ENCODE data around the gene OR4K14. TPM values are rescaled to one million over a fixed set of nuclear protein-coding genes. Genes with fewer than 3 reads are reported as not detected.

Gene OR4K14
- total RNA-seq (2012; rRNA removed) (not detected in 2 replicates), polyA plus RNA-seq (2012; rRNA removed) (not detected in 2 replicates), Bru-seq, nascent RNA (not detected), BruChase-seq, experiment 1, labeled RNA remaining after a 6-hour chase (not detected), BruChase-seq, experiment 2, labeled RNA remaining after a 2-hour chase (not detected)
- not detected in 2 replicates for polyA plus RNA-seq (2012; cell fraction: cytosol; rRNA removed)
- polyA plus RNA-seq (2012; cell fraction: nucleus; rRNA removed; ENCODE audit: low replicate concordance): not detected in 2 replicates
- long read RNA-seq: 0 reads

GRCh38 chr14:20019257-20019865 lies at the start of gene OR4K14:
OR4K14 (minus strand) TSS chr14:20019307; CDS start chr14:20015193, 4,114 bp downstream.
- H4K91ac ChIP-seq (ENCODE audit: insufficient read depth, low read depth, low read length): no peak within 1 kb of the TSS
- no peak within 1 kb of the TSS for H4K8ac ChIP-seq (ENCODE audit: low read depth in 2 of 2, low read length in 2 of 2)
- no peak within 1 kb of the TSS for H4K5ac ChIP-seq (ENCODE audit: low read depth, low read length)
- ChIA-PET POLR2A (ENCODE audit: unreplicated experiment) (no interaction called here), CTCF (no interaction called here)
- in situ Hi-C loops (cut with MboI; ENCODE audit: low sequenced_read_pairs): no loop called here
- no peak within 1 kb of the TSS for H2BK15ac ChIP-seq (ENCODE audit: low read depth, low read length)
- H4K20me1 ChIP-seq (ENCODE audit: insufficient read depth, low read length): no peaks in the 10 kb centered on the region
- no peak within 1 kb of the TSS for H2BK120ac ChIP-seq (ENCODE audit: low read depth, low read length)
- dilution Hi-C loops (cut with HindIII; ENCODE audit: low sequenced_read_pairs, unreplicated experiment): no loop called here
- no peak within 1 kb of the TSS for H2AK5ac ChIP-seq (ENCODE audit: low read depth, low read length)
- ATAC-seq (ENCODE audit: low read depth) (no peak), DNase-seq (no peak)
- no peak within 1 kb of the TSS for H2BK20ac ChIP-seq (ENCODE audit: low read depth, low read length)
- no peaks in the 10 kb centered on the region for H3K79me1 ChIP-seq (ENCODE audit: low read depth in 1 of 2, low read length in 2 of 2)
- H2AK9ac ChIP-seq (replicated peaks; ENCODE audit: low read depth, low read length, poor library complexity): no peak within 1 kb of the TSS
- H3K23ac ChIP-seq (ENCODE audit: low read depth, low read length): no peak within 1 kb of the TSS
- no peak within 1 kb of the TSS for H3K4me2 ChIP-seq (ENCODE audit: low read depth, low read length)
- no peak within 1 kb of the TSS for H3K4ac ChIP-seq (ENCODE audit: low read depth, low read length)
- WGBS, 2 experiments (ENCODE audit: extremely low coverage in 2 of 2, insufficient read length in 1 of 2): no CpG with 5 or more reads among the region's 2 CpGs
- no peak within 1 kb of the TSS for H3K56ac ChIP-seq (ENCODE audit: extremely low read depth, insufficient read depth, low read length)
- TF ChIP-seq ELK1 (IDR thresholded peaks at IDR 0.05; ENCODE audit: borderline replicate concordance, low read depth, low read length) (no peak), MAFK (IDR thresholded peaks at IDR 0.05; ENCODE audit: low read depth, low read length) (peak; percentile 56), POLR2A (IDR thresholded peaks at IDR 0.05; ENCODE audit: low read depth, low read length) (no peak), RAD21 (IDR thresholded peaks at IDR 0.05; ENCODE audit: low read length) (no peak), USF2 (IDR thresholded peaks at IDR 0.05; ENCODE audit: low read depth, low read length) (no peak)
- H2BK5ac ChIP-seq (ENCODE audit: low read depth, low read length, poor library complexity, severe bottlenecking): no peak within 1 kb of the TSS
- no TSS peak for BruUV-seq (replicated peaks)
- H3K36me3 ChIP-seq (ENCODE audit: control insufficient read depth, insufficient read depth, low read length): no peaks in the 10 kb centered on the region
- H3K4me1 ChIP-seq (ENCODE audit: control insufficient read depth, insufficient read depth, low read length): no peaks in the 10 kb centered on the region
- no peak within 1 kb of the TSS for H3K9ac ChIP-seq (ENCODE audit: low read depth, low read length)
- no peak within 1 kb of the TSS for H2AFZ ChIP-seq (replicated peaks; ENCODE audit: low read length, poor library complexity)
- H3K9me3 ChIP-seq (ENCODE audit: control insufficient read depth, insufficient read depth, low read length): peaks cover 7% of the 10 kb centered on the region
- H3K4me3 ChIP-seq (ENCODE audit: insufficient read depth, low read depth, low read length): no peak within 1 kb of the TSS
- no peak within 1 kb of the TSS for H3K27ac ChIP-seq (ENCODE audit: insufficient read depth, low read length)
- H3K18ac ChIP-seq (ENCODE audit: low read depth, low read length): no peak within 1 kb of the TSS
- no peaks in the 10 kb centered on the region for H3K9me1 ChIP-seq (ENCODE audit: insufficient read depth, low read length)
- H3K14ac ChIP-seq (replicated peaks; ENCODE audit: low read depth, low read length): no peak within 1 kb of the TSS
- intact Hi-C loops (cut with micrococcal nuclease): no loop called here
- H3K27me3 ChIP-seq (ENCODE audit: control insufficient read depth, insufficient read depth, low read length): no peaks in the 10 kb centered on the region
